ENCODE measurements around the gene ADAMTS8.

ADAMTS8 gene

GRCh38 chr11:130470832-130471706, 42.7 kb upstream of the ADAMTS8 start:
- H3K36me3 ChIP-seq (replicated peaks; ENCODE audit: low read depth, low read length) = no peaks in the 10 kb centered on the region
- no peak overlapping the region for H3K9ac ChIP-seq (ENCODE audit: low read length)
- no peaks in the 10 kb centered on the region for H4K20me1 ChIP-seq (ENCODE audit: insufficient read depth, low read length)
- no peaks in the 10 kb centered on the region for H3K9me3 ChIP-seq (ENCODE audit: insufficient read depth, low read length)
- H3K27me3 ChIP-seq (ENCODE audit: low read depth, low read length) = no peaks in the 10 kb centered on the region
- TF ChIP-seq EZH2phosphoT487 (IDR thresholded peaks at IDR 0.05; ENCODE audit: low read depth) = no peak
- TF ChIP-seq, protein P1, sequence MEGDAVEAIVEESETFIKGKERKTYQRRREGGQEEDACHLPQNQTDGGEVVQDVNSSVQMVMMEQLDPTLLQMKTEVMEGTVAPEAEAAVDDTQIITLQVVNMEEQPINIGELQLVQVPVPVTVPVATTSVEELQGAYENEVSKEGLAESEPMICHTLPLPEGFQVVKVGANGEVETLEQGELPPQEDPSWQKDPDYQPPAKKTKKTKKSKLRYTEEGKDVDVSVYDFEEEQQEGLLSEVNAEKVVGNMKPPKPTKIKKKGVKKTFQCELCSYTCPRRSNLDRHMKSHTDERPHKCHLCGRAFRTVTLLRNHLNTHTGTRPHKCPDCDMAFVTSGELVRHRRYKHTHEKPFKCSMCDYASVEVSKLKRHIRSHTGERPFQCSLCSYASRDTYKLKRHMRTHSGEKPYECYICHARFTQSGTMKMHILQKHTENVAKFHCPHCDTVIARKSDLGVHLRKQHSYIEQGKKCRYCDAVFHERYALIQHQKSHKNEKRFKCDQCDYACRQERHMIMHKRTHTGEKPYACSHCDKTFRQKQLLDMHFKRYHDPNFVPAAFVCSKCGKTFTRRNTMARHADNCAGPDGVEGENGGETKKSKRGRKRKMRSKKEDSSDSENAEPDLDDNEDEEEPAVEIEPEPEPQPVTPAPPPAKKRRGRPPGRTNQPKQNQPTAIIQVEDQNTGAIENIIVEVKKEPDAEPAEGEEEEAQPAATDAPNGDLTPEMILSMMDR (IDR thresholded peaks at IDR 0.05; ENCODE audit: low read depth, low read length) = no peak
- H3K4me2 ChIP-seq (ENCODE audit: low read length) = no peak overlapping the region
- no peaks in the 10 kb centered on the region for H3K79me2 ChIP-seq (ENCODE audit: low read length)
- no peaks in the 10 kb centered on the region for H3K4me1 ChIP-seq (ENCODE audit: low read length)
- no peak overlapping the region for H3K27ac ChIP-seq (ENCODE audit: low read length)
- no peak overlapping the region for H3K4me3 ChIP-seq (ENCODE audit: low read length)
- no peak overlapping the region for H2AFZ ChIP-seq (ENCODE audit: low read depth, low read length)

DNA sequence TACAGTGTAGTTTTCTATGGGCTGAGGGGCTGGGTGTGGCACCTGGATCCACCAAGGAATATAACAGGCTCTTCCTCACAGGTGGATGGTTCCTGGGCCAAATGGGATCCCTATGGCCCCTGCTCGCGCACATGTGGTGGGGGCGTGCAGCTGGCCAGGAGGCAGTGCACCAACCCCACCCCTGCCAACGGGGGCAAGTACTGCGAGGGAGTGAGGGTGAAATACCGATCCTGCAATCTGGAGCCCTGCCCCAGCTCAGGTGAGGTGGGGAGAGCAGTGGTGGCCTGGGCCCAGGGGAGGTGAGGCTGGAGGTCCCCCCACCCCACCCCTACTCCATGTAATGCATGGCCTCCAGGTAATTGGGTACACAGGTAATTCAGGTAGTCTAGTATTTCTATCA, 40.8 kb upstream of the ADAMTS8 start:
- H3K27me3 ChIP-seq (ENCODE audit: low read depth, low read length) = no peaks in the 10 kb centered on the region
- no peak overlapping the region for H3K27ac ChIP-seq (ENCODE audit: low read length)
- no peak overlapping the region for H3K4me3 ChIP-seq (ENCODE audit: low read length)
- H2AFZ ChIP-seq (ENCODE audit: low read depth, low read length) = no peak overlapping the region
- no peaks in the 10 kb centered on the region for H3K79me2 ChIP-seq (ENCODE audit: low read length)
- no peak overlapping the region for H3K9ac ChIP-seq (ENCODE audit: low read length)
- peaks cover 14% of the 10 kb centered on the region for H3K4me1 ChIP-seq (ENCODE audit: low read length)
- no peaks in the 10 kb centered on the region for H3K36me3 ChIP-seq (replicated peaks; ENCODE audit: low read depth, low read length)
- H4K20me1 ChIP-seq (ENCODE audit: insufficient read depth, low read length) = no peaks in the 10 kb centered on the region
- H3K9me3 ChIP-seq (ENCODE audit: insufficient read depth, low read length) = no peaks in the 10 kb centered on the region
- H3K4me2 ChIP-seq (ENCODE audit: low read length) = no peak overlapping the region
- TF ChIP-seq, protein P1 (IDR thresholded peaks at IDR 0.05; ENCODE audit: low read depth, low read length) = no peak
- TF ChIP-seq EZH2phosphoT487 (IDR thresholded peaks at IDR 0.05; ENCODE audit: low read depth) = no peak

DNA sequence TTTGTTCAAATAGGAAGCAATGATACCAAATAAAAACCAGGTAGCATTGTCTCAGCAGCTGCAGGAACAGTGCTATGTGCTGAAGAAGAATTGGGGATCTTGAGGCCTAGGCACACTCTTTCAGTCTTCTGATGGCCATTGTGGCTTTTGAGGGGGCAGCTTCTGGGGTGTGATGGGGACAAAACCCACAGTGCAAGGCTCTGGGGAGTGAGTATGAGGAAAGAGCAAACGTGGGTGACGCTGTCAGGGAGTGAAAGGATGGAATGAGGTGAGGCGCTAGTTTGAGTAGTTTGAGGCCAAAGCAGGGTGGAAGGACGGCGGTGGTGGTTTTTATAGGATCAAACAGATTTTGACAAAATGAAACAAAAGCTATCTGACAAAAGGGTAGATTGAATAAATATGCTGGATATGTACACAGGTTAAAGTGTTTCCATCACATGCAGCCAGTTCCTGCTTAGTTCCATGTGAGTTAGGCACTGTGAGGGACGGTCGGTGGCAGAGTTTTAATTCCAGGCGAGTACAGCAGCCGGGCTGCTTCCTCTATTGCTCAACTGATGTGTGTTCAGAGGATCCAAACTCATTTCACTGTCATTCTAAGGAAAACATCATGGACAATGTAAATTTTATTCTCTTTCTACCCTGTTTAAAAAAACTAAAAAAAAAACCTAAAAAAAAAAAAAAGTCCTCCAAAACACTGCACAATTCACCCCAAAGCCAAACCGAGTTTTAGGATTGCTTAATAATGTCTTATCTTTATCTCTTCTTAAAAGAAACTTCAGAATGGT, 38.9 kb upstream of the ADAMTS8 start:
- H3K27ac ChIP-seq (ENCODE audit: low read length) = no peak overlapping the region
- H3K79me2 ChIP-seq (ENCODE audit: low read length) = no peaks in the 10 kb centered on the region
- no peak overlapping the region for H3K9ac ChIP-seq (ENCODE audit: low read length)
- H3K4me2 ChIP-seq (ENCODE audit: low read length) = no peak overlapping the region
- no peaks in the 10 kb centered on the region for H3K36me3 ChIP-seq (replicated peaks; ENCODE audit: low read depth, low read length)
- H3K4me1 ChIP-seq (ENCODE audit: low read length) = peaks cover 14% of the 10 kb centered on the region
- no peaks in the 10 kb centered on the region for H3K27me3 ChIP-seq (ENCODE audit: low read depth, low read length)
- H3K4me3 ChIP-seq (ENCODE audit: low read length) = no peak overlapping the region
- no peaks in the 10 kb centered on the region for H3K9me3 ChIP-seq (ENCODE audit: insufficient read depth, low read length)
- no peaks in the 10 kb centered on the region for H4K20me1 ChIP-seq (ENCODE audit: insufficient read depth, low read length)
- H2AFZ ChIP-seq (ENCODE audit: low read depth, low read length) = no peak overlapping the region
- TF ChIP-seq EZH2phosphoT487 (IDR thresholded peaks at IDR 0.05; ENCODE audit: low read depth) = no peak
- TF ChIP-seq, protein P1 (IDR thresholded peaks at IDR 0.05; ENCODE audit: low read depth, low read length) = no peak

DNA sequence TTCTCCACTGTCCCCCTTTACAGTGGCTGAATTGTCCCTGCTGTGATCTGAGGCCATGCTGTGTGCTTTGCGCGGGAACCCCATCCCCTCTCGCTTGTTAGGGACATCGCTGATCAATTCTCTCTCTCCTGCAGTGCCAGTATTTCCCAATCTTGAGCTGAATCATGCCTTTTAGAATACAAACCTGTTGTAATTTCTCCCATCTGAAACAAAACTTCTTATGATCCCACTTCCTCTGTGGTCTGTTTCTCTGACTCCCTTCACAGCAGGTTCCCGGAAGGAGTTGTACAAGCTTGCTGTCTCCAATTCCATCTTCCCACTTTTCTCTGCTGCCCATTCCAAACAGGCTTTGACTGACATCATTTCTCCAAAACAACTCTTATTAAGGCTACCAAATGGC, 36.9 kb upstream of the ADAMTS8 start:
- TF ChIP-seq EZH2phosphoT487 (IDR thresholded peaks at IDR 0.05; ENCODE audit: low read depth) = no peak
- TF ChIP-seq, protein P1 (IDR thresholded peaks at IDR 0.05; ENCODE audit: low read depth, low read length) = no peak
- H4K20me1 ChIP-seq (ENCODE audit: insufficient read depth, low read length) = no peaks in the 10 kb centered on the region
- no peaks in the 10 kb centered on the region for H3K9me3 ChIP-seq (ENCODE audit: insufficient read depth, low read length)
- no peaks in the 10 kb centered on the region for H3K79me2 ChIP-seq (ENCODE audit: low read length)
- H3K36me3 ChIP-seq (replicated peaks; ENCODE audit: low read depth, low read length) = no peaks in the 10 kb centered on the region
- H3K27ac ChIP-seq (ENCODE audit: low read length) = no peak overlapping the region
- H3K9ac ChIP-seq (ENCODE audit: low read length) = no peak overlapping the region
- peak overlapping the region; percentile 1; the same call in 1 of the 2 replicates for H3K4me2 ChIP-seq (ENCODE audit: low read length)
- H3K4me3 ChIP-seq (ENCODE audit: low read length) = no peak overlapping the region
- H3K4me1 ChIP-seq (ENCODE audit: low read length) = peaks cover 14% of the 10 kb centered on the region
- H2AFZ ChIP-seq (ENCODE audit: low read depth, low read length) = no peak overlapping the region
- H3K27me3 ChIP-seq (ENCODE audit: low read depth, low read length) = no peaks in the 10 kb centered on the region

Data from OCI-LY3 (cell line).